Panc1 (cell line): ENCODE data around the gene USH1G. TPM values are rescaled to one million over a fixed set of nuclear protein-coding genes. Genes with fewer than 3 reads are reported as not detected.

Experiments used
- ATAC-seq: fragments of 200-7000 bp; cut with Tn5 transposase; 2 replicates; pipeline ENCODE4 v1.9.1; 2020; ENCODE audit warnings: mild to moderate bottlenecking, moderate library complexity
- BruUV-seq: library from RNA; stranded (reverse); fragments of 400-500 nt; replicated peaks from 2 replicates; lab custom pipeline; 2021; lab: Mats Ljungman, UMichigan
- CTCF ChIA-PET: fragments of 300-600 bp; sonication (Branson Sonifier 250); formaldehyde crosslinking; loops from one replicate; lab custom pipeline; 2022; ENCODE audit warnings: antibody characterized with exemption; lab: Charles Lee
- POLR2A ChIA-PET: fragments of 300-600 bp; sonication (Branson Sonifier 250); formaldehyde crosslinking; loops from one replicate; lab custom pipeline; 2022; ENCODE audit warnings: antibody characterized with exemption; lab: Charles Lee
- DNase-seq: peaks from one replicate; pipeline ENCODE4 v3.0.0-alpha.2; 2010; ENCODE audit warnings: low read depth, low spot score
- H3K27ac ChIP-seq: 2 replicates; pipeline ENCODE4 v1.5.1; 2011; ENCODE audit warnings: mild to moderate bottlenecking, low read length, inconsistent platforms
- H3K27me3 ChIP-seq: fragments of 200-500 bp; sonication (Bioruptor generic); 2 replicates; pipeline ENCODE4 v1.6.0; 2014; ENCODE audit warnings: low read length, inconsistent platforms; ENCODE audit not compliant: control insufficient read depth, insufficient read depth
- H3K36me3 ChIP-seq: fragments of 200-500 bp; sonication (Bioruptor generic); 2 replicates; pipeline ENCODE4 v1.5.1; 2014; ENCODE audit warnings: inconsistent platforms, mild to moderate bottlenecking, low read length, moderate library complexity; ENCODE audit not compliant: control insufficient read depth, insufficient read depth
- H3K4me1 ChIP-seq: 2 replicates; pipeline ENCODE4 v1.5.1; 2011; ENCODE audit warnings: inconsistent platforms, mild to moderate bottlenecking, low read length, moderate library complexity; ENCODE audit not compliant: control insufficient read depth, insufficient read depth
- H3K4me3 ChIP-seq, 2 experiments: 2 replicates each; pipeline ENCODE4 v1.5.1; 2011 to 2012; ENCODE audit warnings: low read depth in 2 of 2, low read length in 2 of 2, mild to moderate bottlenecking in 2 of 2, inconsistent platforms in 1 of 2, moderate library complexity in 1 of 2
- H3K9me3 ChIP-seq: fragments of 200-500 bp; sonication (Bioruptor generic); 2 replicates; pipeline ENCODE4 v1.5.1; 2014; ENCODE audit warnings: low read depth, mild to moderate bottlenecking, inconsistent platforms, low read length, moderate library complexity; ENCODE audit not compliant: control insufficient read depth, insufficient read depth
- CTCF ChIP-seq: fragments of 450-650 bp; IDR thresholded peaks from 2 replicates; pipeline ENCODE4 v1.5.1; 2017; ENCODE audit warnings: mild to moderate bottlenecking
- POLR2AphosphoS5 ChIP-seq: IDR thresholded peaks from 2 replicates; pipeline ENCODE4 v1.6.1; 2012; ENCODE audit warnings: mild to moderate bottlenecking, low read depth, low read length, moderate library complexity
- SIN3A ChIP-seq: IDR thresholded peaks from 2 replicates; pipeline ENCODE4 v1.6.1; 2012; ENCODE audit warnings: low read depth, mild to moderate bottlenecking, low read length, moderate library complexity, borderline replicate concordance; ENCODE audit not compliant: insufficient read depth
- TCF7L2 ChIP-seq: IDR thresholded peaks from 2 replicates; pipeline ENCODE4 v1.6.1; 2011; ENCODE audit warnings: mild to moderate bottlenecking, low read depth, low read length, inconsistent platforms
- in situ Hi-C: cut with HindIII; loops from 2 replicates; pipeline ENCODE4 v1.10.0; 2016; ENCODE audit warnings: low sequenced_read_pairs, low pct_unique_long_range_greater_than_20kb
- intact Hi-C: fragments of 100-400 bp; cut with micrococcal nuclease; formaldehyde crosslinking; loops from one replicate; pipeline ENCODE4 v1.10.0; 2022; ENCODE audit not compliant: unreplicated experiment
- total RNA-seq: library from RNA; stranded (reverse); gene quantifications from one replicate; pipeline ENCODE4 v1.2.1, GENCODE V29; 2021; ENCODE audit not compliant: unreplicated experiment
- TF ChIP-seq, protein P1 (sequence below), 2 experiments: IDR thresholded peaks; 2 replicates each; pipeline ENCODE4 v1.6.1; 2011 to 2012; ENCODE audit warnings: low read depth in 2 of 2, control low read depth in 1 of 2, low read length in 1 of 2, mild to moderate bottlenecking in 1 of 2, moderate library complexity in 1 of 2; ENCODE audit not compliant: insufficient read depth in 1 of 2

USH1G gene
- total RNA-seq, 1 experiment from 2014 or later: not detected

DNA sequence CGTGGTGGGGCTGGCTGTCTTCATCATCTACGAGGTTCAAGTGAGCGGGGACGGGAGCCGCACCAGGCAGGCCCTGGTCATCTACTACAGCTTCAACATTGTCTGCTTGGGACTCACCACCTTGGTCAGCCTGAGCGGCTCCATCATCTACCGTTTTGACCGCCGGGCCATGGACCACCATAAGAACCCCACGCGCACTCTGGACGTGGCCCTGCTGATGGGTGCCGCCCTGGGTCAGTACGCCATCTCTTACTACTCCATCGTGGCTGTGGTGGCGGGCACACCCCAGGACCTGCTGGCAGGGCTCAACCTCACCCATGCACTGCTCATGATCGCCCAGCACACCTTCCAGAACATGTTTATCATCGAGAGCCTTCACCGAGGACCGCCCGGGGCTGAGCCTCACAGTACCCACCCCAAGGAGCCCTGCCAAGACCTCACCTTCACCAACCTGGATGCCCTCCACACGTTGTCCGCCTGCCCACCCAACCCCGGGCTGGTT, 7.5 kb upstream of the USH1G start:
- BruUV-seq: no TSS peak
- DNase-seq (no peak), ATAC-seq (no peak)
- TF ChIP-seq TCF7L2 (no peak), CTCF (no peak), POLR2AphosphoS5 (no peak), SIN3A (no peak)
- TF ChIP-seq, protein P1, sequence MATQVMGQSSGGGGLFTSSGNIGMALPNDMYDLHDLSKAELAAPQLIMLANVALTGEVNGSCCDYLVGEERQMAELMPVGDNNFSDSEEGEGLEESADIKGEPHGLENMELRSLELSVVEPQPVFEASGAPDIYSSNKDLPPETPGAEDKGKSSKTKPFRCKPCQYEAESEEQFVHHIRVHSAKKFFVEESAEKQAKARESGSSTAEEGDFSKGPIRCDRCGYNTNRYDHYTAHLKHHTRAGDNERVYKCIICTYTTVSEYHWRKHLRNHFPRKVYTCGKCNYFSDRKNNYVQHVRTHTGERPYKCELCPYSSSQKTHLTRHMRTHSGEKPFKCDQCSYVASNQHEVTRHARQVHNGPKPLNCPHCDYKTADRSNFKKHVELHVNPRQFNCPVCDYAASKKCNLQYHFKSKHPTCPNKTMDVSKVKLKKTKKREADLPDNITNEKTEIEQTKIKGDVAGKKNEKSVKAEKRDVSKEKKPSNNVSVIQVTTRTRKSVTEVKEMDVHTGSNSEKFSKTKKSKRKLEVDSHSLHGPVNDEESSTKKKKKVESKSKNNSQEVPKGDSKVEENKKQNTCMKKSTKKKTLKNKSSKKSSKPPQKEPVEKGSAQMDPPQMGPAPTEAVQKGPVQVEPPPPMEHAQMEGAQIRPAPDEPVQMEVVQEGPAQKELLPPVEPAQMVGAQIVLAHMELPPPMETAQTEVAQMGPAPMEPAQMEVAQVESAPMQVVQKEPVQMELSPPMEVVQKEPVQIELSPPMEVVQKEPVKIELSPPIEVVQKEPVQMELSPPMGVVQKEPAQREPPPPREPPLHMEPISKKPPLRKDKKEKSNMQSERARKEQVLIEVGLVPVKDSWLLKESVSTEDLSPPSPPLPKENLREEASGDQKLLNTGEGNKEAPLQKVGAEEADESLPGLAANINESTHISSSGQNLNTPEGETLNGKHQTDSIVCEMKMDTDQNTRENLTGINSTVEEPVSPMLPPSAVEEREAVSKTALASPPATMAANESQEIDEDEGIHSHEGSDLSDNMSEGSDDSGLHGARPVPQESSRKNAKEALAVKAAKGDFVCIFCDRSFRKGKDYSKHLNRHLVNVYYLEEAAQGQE (IDR thresholded peaks at IDR 0.05; ENCODE audit: insufficient read depth in 1 of 2, low read depth in 2 of 2, low read length in 1 of 2): no peak
- Histone ChIP-seq H3K36me3 (no peaks in the 10 kb centered on the region), H3K27me3 (peaks cover 3% of the 10 kb centered on the region), H3K27ac (no peak overlapping the region), H3K4me3 (no peak overlapping the region), H3K4me1 (no peaks in the 10 kb centered on the region), H3K9me3 (no peaks in the 10 kb centered on the region)
- in situ Hi-C loops (no loop called here), intact Hi-C loops (no loop called here)
- ChIA-PET CTCF (no interaction called here), POLR2A (no interaction called here)

DNA sequence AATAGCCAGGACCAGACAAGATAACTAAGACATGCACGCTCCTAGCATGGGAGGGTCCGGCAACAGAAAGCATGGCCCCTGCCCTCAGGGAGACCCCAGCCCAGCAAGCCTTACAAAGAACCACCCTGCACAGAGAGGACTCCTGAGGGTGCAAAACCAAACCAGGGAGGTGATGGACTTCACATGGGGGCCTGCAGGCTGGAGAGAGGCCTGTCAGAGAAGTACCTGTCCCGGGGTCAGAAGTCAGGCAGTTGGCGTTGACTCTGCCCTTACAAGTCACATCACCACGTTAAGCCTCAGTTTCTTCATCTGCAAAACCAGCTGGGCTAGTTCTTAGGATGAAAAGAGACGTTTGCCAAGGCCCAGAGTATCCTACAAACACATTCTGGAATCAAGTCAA, 5.7 kb upstream of the USH1G start:
- ChIA-PET POLR2A (no interaction called here), CTCF (interaction anchor here (1.0 to 1.1 kb wide), 2 partner anchors 9 to 27 kb away, joined by 3 read pairs; no protein-coding TSS in a partner anchor)
- no peak for ATAC-seq
- intact Hi-C loops (no loop called here), in situ Hi-C loops (no loop called here)
- H3K36me3 ChIP-seq: no peaks in the 10 kb centered on the region
- no peaks in the 10 kb centered on the region for H3K9me3 ChIP-seq
- H3K4me3 ChIP-seq: no peak overlapping the region
- peaks cover 12% of the 10 kb centered on the region for H3K27me3 ChIP-seq
- TF ChIP-seq SIN3A (no peak), CTCF (no peak), TCF7L2 (no peak), POLR2AphosphoS5 (no peak)
- TF ChIP-seq, protein P1 (IDR thresholded peaks at IDR 0.05; ENCODE audit: insufficient read depth in 1 of 2, low read depth in 2 of 2, low read length in 1 of 2): no peak
- H3K4me1 ChIP-seq: no peaks in the 10 kb centered on the region
- DNase-seq: no peak
- no peak overlapping the region for H3K27ac ChIP-seq
- BruUV-seq: no TSS peak
